Activated CD4-positive, alpha-beta T cell treated with anti-CD3 and anti-CD28 coated beads, Interleukin-2, amount 10 ng/mL, durations not matched to agents 7 days and 5 days (primary cell): ENCODE data around the gene GATA1. TPM values are rescaled to one million over a fixed set of nuclear protein-coding genes. Genes with fewer than 3 reads are reported as not detected.

Source experiments
- total RNA-seq, 2 experiments: library from RNA; stranded (reverse); gene quantifications; one replicate each; pipeline ENCODE4 v1.2.3, GENCODE V29; 2021

GATA1 gene
- total RNA-seq, 2 experiments from 2014 or later = not detected

Other genes starting within 250 kb of the GATA1 start
- gene TBC1D25, start 246.9 kb upstream of the GATA1 start, total RNA-seq = 10 to 100 TPM; 19.5 to 20.4 TPM
- gene RBM3, start 212.1 kb upstream of the GATA1 start, total RNA-seq = 100 to 1,000 TPM; 270 to 289 TPM
- 10 to 100 TPM; 37.8 to 44.5 TPM for gene WDR13, start 189.1 kb upstream of the GATA1 start, total RNA-seq
- 100 to 1,000 TPM; 165 to 177 TPM for gene WAS, start 102.8 kb upstream of the GATA1 start, total RNA-seq
- 10 to 100 TPM; 33.4 to 33.6 TPM for gene SUV39H1, start 89.9 kb upstream of the GATA1 start, total RNA-seq
- not detected for gene GLOD5, start 24.8 kb upstream of the GATA1 start, total RNA-seq
- 100 to 1,000 TPM in 1 of 2 experiments, 10 to 100 TPM in 1; 94.3 to 102 TPM for gene HDAC6, start 15.5 kb downstream of the GATA1 start, total RNA-seq
- not detected for gene ERAS, start 39.9 kb downstream of the GATA1 start, total RNA-seq
- under 1 TPM; 0.33 to 0.40 TPM for gene PCSK1N, start 49.0 kb downstream of the GATA1 start, total RNA-seq
- gene TIMM17B, start 111.2 kb downstream of the GATA1 start, total RNA-seq = 10 to 100 TPM; 39.9 to 45.8 TPM
- 10 to 100 TPM; 69.4 to 77.6 TPM for gene PQBP1, start 111.3 kb downstream of the GATA1 start, total RNA-seq
- 10 to 100 TPM; 14.0 to 16.8 TPM for gene SLC35A2, start 125.1 kb downstream of the GATA1 start, total RNA-seq
- gene PIM2, start 132.4 kb downstream of the GATA1 start, total RNA-seq = 100 to 1,000 TPM; 152 to 154 TPM
- 10 to 100 TPM; 49.0 to 54.1 TPM for gene OTUD5, start 171.0 kb downstream of the GATA1 start, total RNA-seq
- gene KCND1, start 185.3 kb downstream of the GATA1 start, total RNA-seq = 1 to 10 TPM; 2.9 to 3.6 TPM
- gene GRIPAP1, start 215.7 kb downstream of the GATA1 start, total RNA-seq = 10 to 100 TPM; 73.2 to 91.2 TPM